ENCODE results near the gene NCKAP5L. TPM values are rescaled to one million over a fixed set of nuclear protein-coding genes. Genes with fewer than 3 reads are reported as not detected.
"Not testable (repeated sequence)": the region's sequence is repeated elsewhere in the genome, so short reads cannot be mapped to it uniquely, and the experiment has no call there.

Gene NCKAP5L
- total RNA-seq, 4 donors from 2014 or later, result 8.4 to 15.5 (median 10.4) TPM

- Histone ChIP-seq H3K27me3 (no peaks in the 10 kb centered on the region), H3K9me3 (no peaks in the 10 kb centered on the region), H3K4me3 (no peak overlapping the region), H3K4me1 (peaks cover 0 to 2% of the 10 kb centered on the region in 2 donors), H3K36me3 (no peaks in the 10 kb centered on the region), H3K27ac (no peak overlapping the region)
- peak; percentile 17 to 78 (median 65) for TF ChIP-seq CTCF (IDR thresholded peaks at IDR 0.05 in 4 of 5, conservative IDR thresholded peaks at IDR 0.05 in 1 of 5)
- no peak for TF ChIP-seq POLR2A (IDR thresholded peaks at IDR 0.05)
- in situ Hi-C loops (cut with MboI; ENCODE audit: low sequenced_read_pairs in 4 of 4) (loop anchor here (5.0 to 10.0 kb wide), 2 partner anchors 57 to 59 kb away; no protein-coding TSS in a partner anchor), intact Hi-C loops (cut with DNase I; ENCODE audit: low total_unique reads) (no loop called here)
- DNase-seq (peak in 1 of 2 donors; percentile 48), ATAC-seq (peak in 1 of 2 donors; percentile 37)
Measured at GRCh38 chr12:49777800-49778748, 50.1 kb downstream of the NCKAP5L start.

GRCh38 chr12:49777341-49777740 is 50.9 kb downstream of the NCKAP5L start:
- TF ChIP-seq CTCF (IDR thresholded peaks at IDR 0.05 in 4 of 5, conservative IDR thresholded peaks at IDR 0.05 in 1 of 5) (no peak), POLR2A (IDR thresholded peaks at IDR 0.05) (no peak)
- in situ Hi-C loops (cut with MboI; ENCODE audit: low sequenced_read_pairs in 4 of 4), result loop anchor here (5.0 to 10.0 kb wide), 2 partner anchors 57 to 60 kb away; no protein-coding TSS in a partner anchor
- no peaks in the 10 kb centered on the region for H3K27me3 ChIP-seq
- no peak overlapping the region for H3K4me3 ChIP-seq
- no peak overlapping the region for H3K27ac ChIP-seq
- intact Hi-C loops (cut with DNase I; ENCODE audit: low total_unique reads), result no loop called here
- DNase-seq, result no peak
- no peaks in the 10 kb centered on the region for H3K4me1 ChIP-seq
- H3K36me3 ChIP-seq, result no peaks in the 10 kb centered on the region
- ATAC-seq, result no peak
- H3K9me3 ChIP-seq, result no peaks in the 10 kb centered on the region

- ATAC-seq (no peak), DNase-seq (no peak)
- Histone ChIP-seq H3K9me3 (no peaks in the 10 kb centered on the region), H3K27me3 (no peaks in the 10 kb centered on the region), H3K4me1 (no peaks in the 10 kb centered on the region), H3K4me3 (no peak overlapping the region), H3K36me3 (no peaks in the 10 kb centered on the region), H3K27ac (no peak overlapping the region)
- in situ Hi-C loops (cut with MboI; ENCODE audit: low sequenced_read_pairs in 4 of 4), result loop anchor here (5.0 to 10.0 kb wide), 2 partner anchors 58 to 60 kb away; no protein-coding TSS in a partner anchor
- TF ChIP-seq POLR2A (IDR thresholded peaks at IDR 0.05) (no peak), CTCF (IDR thresholded peaks at IDR 0.05 in 4 of 5, conservative IDR thresholded peaks at IDR 0.05 in 1 of 5) (no peak)
- intact Hi-C loops (cut with DNase I; ENCODE audit: low total_unique reads), result loop anchor here (1.0 kb wide), 2 partner anchors 62 to 90 kb away; no protein-coding TSS in a partner anchor
Measured at GRCh38 chr12:49776858-49777257, 51.4 kb downstream of the NCKAP5L start.

GRCh38 chr12:49776413-49776812 is 51.8 kb downstream of the NCKAP5L start:
- no peak overlapping the region for H3K4me3 ChIP-seq
- peak; percentile 86 to 93 for ATAC-seq
- H3K27me3 ChIP-seq, result no peaks in the 10 kb centered on the region
- H3K9me3 ChIP-seq, result no peaks in the 10 kb centered on the region
- TF ChIP-seq CTCF (IDR thresholded peaks at IDR 0.05 in 4 of 5, conservative IDR thresholded peaks at IDR 0.05 in 1 of 5) (peak; percentile 79 to 88 (median 79)), POLR2A (IDR thresholded peaks at IDR 0.05) (no peak)
- in situ Hi-C loops (cut with MboI; ENCODE audit: low sequenced_read_pairs in 4 of 4) (loop anchor here (5.0 to 10.0 kb wide), 2 partner anchors 58 to 61 kb away; no protein-coding TSS in a partner anchor), intact Hi-C loops (cut with DNase I; ENCODE audit: low total_unique reads) (loop anchor here (1.0 kb wide), 2 partner anchors 63 to 91 kb away; no protein-coding TSS in a partner anchor)
- H3K36me3 ChIP-seq, result no peaks in the 10 kb centered on the region
- peak; percentile 48 to 66 for DNase-seq
- H3K27ac ChIP-seq, result no peak overlapping the region
- no peaks in the 10 kb centered on the region for H3K4me1 ChIP-seq

- H3K9me3 ChIP-seq; intact Hi-C loops (cut with DNase I; ENCODE audit: low total_unique reads); DNase-seq; H3K4me1 ChIP-seq; H3K27me3 ChIP-seq; H3K36me3 ChIP-seq; H3K4me3 ChIP-seq; H3K27ac ChIP-seq; ATAC-seq: not testable (repeated sequence)
- in situ Hi-C loops (cut with MboI; ENCODE audit: low sequenced_read_pairs in 4 of 4), result loop anchor here in 3 of 4 donors (10.0 kb wide), 1 partner anchor 62 kb away; no protein-coding TSS in a partner anchor
Measured at GRCh38 chr12:49773102-49773501, 55.1 kb downstream of the NCKAP5L start.
